HFF-Myc (cell line): ENCODE data around the gene KRIT1.
"Not testable (repeated sequence)": the region's sequence is repeated elsewhere in the genome, so short reads cannot be mapped to it uniquely, and the experiment has no call there.

Experiments used
- DNase-seq: peaks from one replicate; pipeline ENCODE4 v3.0.0-alpha.2; 2011; ENCODE audit warnings: low read depth; ENCODE audit errors: extremely low read depth
- H3K4me3 ChIP-seq: replicated peaks from 2 replicates; pipeline ENCODE4 v1.5.1; 2011; ENCODE audit warnings: low read depth, mild to moderate bottlenecking, control low read depth, low read length
- TF ChIP-seq, protein P1 (sequence below): IDR thresholded peaks from 2 replicates; pipeline ENCODE4 v1.5.1; 2012; ENCODE audit warnings: mild to moderate bottlenecking, low read depth, low read length, control low read depth; ENCODE audit errors: missing control alignments

KRIT1 gene

GRCh38 chr7:92192326-92192725, 53.4 kb downstream of the KRIT1 start:
- no peak overlapping the region for H3K4me3 ChIP-seq
- TF ChIP-seq, protein P1, sequence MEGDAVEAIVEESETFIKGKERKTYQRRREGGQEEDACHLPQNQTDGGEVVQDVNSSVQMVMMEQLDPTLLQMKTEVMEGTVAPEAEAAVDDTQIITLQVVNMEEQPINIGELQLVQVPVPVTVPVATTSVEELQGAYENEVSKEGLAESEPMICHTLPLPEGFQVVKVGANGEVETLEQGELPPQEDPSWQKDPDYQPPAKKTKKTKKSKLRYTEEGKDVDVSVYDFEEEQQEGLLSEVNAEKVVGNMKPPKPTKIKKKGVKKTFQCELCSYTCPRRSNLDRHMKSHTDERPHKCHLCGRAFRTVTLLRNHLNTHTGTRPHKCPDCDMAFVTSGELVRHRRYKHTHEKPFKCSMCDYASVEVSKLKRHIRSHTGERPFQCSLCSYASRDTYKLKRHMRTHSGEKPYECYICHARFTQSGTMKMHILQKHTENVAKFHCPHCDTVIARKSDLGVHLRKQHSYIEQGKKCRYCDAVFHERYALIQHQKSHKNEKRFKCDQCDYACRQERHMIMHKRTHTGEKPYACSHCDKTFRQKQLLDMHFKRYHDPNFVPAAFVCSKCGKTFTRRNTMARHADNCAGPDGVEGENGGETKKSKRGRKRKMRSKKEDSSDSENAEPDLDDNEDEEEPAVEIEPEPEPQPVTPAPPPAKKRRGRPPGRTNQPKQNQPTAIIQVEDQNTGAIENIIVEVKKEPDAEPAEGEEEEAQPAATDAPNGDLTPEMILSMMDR, result no peak
- no peak for DNase-seq

DNA sequence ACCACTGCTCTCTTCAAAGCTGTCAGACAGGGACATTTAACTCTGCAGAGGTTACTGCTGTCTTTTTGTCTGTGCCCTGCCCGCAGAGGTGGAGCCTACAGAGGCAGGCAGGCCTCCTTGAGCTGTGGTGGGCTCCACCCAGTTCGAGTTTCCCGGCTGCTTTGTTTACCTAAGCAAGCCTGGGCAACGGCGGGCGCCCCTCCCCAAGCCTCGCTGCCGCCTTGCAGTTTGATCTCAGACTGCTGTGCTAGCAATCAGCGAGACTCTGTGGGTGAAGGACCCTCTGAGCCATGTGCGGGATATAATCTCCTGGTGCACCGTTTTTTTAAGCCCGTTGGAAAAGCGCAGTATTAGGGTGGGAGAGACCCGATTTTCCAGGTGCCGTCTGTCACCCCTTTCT, 56.5 kb downstream of the KRIT1 start:
- DNase-seq, result not testable (repeated sequence)

DNA sequence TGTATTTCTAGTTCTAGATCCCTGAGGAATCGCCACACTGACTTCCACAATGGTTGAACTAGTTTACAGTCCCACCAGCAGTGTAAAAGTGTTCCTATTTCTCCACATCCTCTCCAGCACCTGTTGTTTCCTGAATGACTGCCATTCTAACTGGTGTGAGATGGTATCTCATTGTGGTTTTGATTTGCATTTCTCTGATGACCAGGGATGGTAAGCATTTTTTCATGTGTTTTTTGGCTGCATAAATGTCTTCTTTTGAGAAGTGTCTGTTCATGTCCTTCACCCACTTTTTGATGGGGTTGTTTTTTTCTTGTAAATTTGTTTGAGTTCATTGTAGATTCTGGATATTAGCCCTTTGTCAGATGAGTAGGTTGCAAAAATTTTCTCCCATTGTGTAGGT, 61.4 kb downstream of the KRIT1 start:
- H3K4me3 ChIP-seq, DNase-seq: not testable (repeated sequence)

More for the DNA sequence above, 56.5 kb downstream of the KRIT1 start:
- H3K4me3 ChIP-seq, result not testable (repeated sequence)

- peak; percentile 45 for DNase-seq
- H3K4me3 ChIP-seq, result peak within 1 kb of the TSS; percentile 43
- TF ChIP-seq, protein P1, result peak; percentile 97
These were observed 66.5 kb downstream of the KRIT1 start, which contains the start of gene LRRD1 for GRCh38 chr7:92178928-92179924. TSS of gene LRRD1 (minus strand) at chr7:92179142. CDS start at chr7:92165202, 13,940 bp downstream.

DNA sequence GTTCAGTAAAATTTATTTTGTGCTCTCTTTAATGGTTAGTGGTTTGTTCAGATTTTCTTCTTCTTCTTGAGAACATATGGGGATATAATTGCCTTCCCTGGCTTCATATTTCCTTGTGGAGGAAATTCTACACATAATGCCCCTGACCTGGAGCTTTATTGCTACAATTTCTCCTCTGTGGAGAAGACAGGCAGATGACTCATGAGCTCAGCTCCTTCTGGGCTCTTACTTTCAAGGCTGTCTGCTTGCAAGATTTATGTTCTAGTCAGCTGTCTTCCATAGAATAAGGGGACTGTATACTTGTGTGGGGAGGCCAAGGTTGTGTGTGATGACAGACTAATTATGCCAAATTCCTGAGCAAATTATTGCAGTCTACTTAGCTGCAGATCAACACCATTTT, 68.4 kb downstream of the KRIT1 start:
- TF ChIP-seq, protein P1, result no peak
- DNase-seq, result peak; percentile 32

GRCh38 chr7:92169529-92169928, 76.2 kb downstream of the KRIT1 start:
- DNase-seq, H3K4me3 ChIP-seq: not testable (repeated sequence)

More for the DNA sequence above, 68.4 kb downstream of the KRIT1 start:
- H3K4me3 ChIP-seq, result no peak overlapping the region

DNA sequence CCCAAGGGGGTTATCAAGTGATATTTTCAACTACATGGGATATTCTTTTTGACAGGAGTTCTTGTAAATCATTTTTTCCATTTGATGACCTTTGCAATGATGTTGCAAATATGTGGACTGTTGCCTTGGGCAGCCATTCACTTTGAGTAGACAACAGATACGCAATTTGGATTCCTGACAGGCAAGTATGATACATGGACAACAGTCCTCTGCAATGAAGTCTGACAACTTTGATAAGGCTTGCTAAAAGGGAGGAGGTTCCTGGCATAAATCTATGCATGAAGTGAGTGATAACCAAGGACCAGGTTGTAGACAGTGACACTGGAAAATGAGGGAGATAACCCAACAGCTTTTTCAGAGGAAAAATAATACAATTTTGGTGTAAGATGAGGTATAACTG, 84.4 kb downstream of the KRIT1 start:
- no peak for DNase-seq

More for the DNA sequence above, 84.4 kb downstream of the KRIT1 start:
- no peak overlapping the region for H3K4me3 ChIP-seq
- TF ChIP-seq, protein P1, result no peak
